VCaP (cell line): Measurements from ENCODE around the gene MTA1.

ENCODE experiments used
- H3K27ac ChIP-seq: fragments of 450-650 bp; 2 replicates; pipeline ENCODE4 v1.5.1; 2017
- CTCF ChIP-seq: fragments of 450-650 bp; conservative IDR thresholded peaks from 2 replicates; pipeline ENCODE4 v1.5.1; 2017; ENCODE audit warnings: mild to moderate bottlenecking, moderate library complexity

MTA1 gene

GRCh38 chr14:105483300-105484068, 63.9 kb downstream of the MTA1 start:
- no peak for TF ChIP-seq CTCF
- peak overlapping the region; percentile 99 for H3K27ac ChIP-seq

GRCh38 chr14:105484069-105484996, 64.7 kb downstream of the MTA1 start:
- H3K27ac ChIP-seq, result peak overlapping the region; percentile 99
- TF ChIP-seq CTCF, result no peak

- H3K27ac ChIP-seq, result no peak overlapping the region
- no peak for TF ChIP-seq CTCF
Observed at GRCh38 chr14:105484997-105485393, 65.4 kb downstream of the MTA1 start.

- no peak overlapping the region for H3K27ac ChIP-seq
- TF ChIP-seq CTCF, result no peak
Observed at GRCh38 chr14:105485739-105486162, 66.1 kb downstream of the MTA1 start.

GRCh38 chr14:105486163-105486973, 66.7 kb downstream of the MTA1 start, which contains the start of gene CRIP1:
Gene CRIP1 (plus strand): TSS chr14:105486886. CDS start chr14:105487260, 374 bp downstream.
- no peak within 1 kb of the TSS for H3K27ac ChIP-seq
- TF ChIP-seq CTCF, result no peak

- TF ChIP-seq CTCF, result no peak
- no peak overlapping the region for H3K27ac ChIP-seq
Observed at GRCh38 chr14:105486974-105487448, 67.4 kb downstream of the MTA1 start.
